GM12874 (cell line): ENCODE measurements around the gene ADGRB3.

Source experiments
- CTCF ChIP-seq: IDR thresholded peaks from 2 replicates; pipeline ENCODE4 v1.5.1; 2011; ENCODE audit warnings: low read depth, mild to moderate bottlenecking, control low read depth, low read length, moderate library complexity; ENCODE audit not compliant: insufficient read depth

The ADGRB3 gene

DNA sequence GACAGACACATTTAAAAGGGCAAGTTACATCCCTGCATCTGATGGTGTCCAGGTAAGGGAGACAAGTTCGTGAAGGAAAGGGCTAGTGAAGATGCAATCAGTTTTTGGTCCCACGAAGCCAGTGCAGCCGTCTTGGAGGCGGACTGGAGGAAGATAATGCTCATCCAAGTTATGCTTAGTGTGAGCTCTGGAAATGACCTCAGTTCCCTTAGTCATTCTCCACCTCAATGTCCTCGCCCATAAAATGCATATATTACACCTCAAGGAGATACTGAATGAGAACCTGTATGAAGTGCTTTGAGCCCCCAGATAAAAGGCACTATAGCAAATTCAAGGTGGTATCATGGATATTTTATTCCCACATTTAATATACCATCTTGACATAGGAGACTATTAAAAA, 358.8 kb downstream of the ADGRB3 start:
- no peak for TF ChIP-seq CTCF

- no peak for TF ChIP-seq CTCF
Observed at GRCh38 chr6:68994521-68994920, 359.4 kb downstream of the ADGRB3 start.

GRCh38 chr6:69005199-69005598, 370.1 kb downstream of the ADGRB3 start:
- TF ChIP-seq CTCF, result no peak

DNA sequence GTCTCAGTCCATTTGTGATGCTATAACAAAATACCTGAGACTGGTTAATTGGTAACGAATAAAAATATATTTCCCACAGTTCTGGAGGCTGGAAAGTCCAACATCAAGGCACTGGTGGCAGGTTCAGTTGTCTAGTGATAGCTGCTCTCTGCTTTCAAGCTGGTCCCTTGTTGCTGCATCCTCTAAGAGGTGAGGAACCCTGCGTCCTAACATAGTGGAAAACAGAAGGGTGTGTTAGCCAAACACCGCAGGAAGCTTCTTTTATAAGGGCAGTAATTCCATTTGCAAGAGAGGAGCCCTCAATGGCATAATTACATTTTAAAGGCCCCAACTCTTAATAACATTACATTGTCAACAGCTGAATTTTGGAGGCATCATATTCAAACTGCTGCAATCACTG, 372.7 kb downstream of the ADGRB3 start:
- TF ChIP-seq CTCF, result no peak

DNA sequence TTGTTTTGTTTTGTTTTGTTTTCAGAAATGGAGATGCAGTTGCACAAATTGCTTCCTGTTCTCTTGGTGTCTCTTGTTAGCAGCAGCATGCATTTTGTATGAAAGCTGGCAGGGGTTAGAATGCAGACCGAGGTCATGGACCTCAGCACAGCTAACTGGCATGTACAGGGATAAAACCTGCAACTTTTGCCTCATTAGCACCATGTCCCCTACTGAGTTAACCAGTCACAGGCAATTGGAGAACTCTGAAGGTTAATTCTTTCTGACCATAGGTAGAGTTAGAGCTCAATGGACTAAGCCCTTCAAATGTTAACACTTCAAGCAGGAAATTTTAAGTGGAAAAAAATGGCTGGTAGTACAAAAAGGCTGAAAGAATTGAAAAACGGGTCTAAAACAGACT, 377.1 kb downstream of the ADGRB3 start:
- TF ChIP-seq CTCF, result no peak

- no peak for TF ChIP-seq CTCF
Observed at GRCh38 chr6:69012876-69013275, 377.8 kb downstream of the ADGRB3 start.

DNA sequence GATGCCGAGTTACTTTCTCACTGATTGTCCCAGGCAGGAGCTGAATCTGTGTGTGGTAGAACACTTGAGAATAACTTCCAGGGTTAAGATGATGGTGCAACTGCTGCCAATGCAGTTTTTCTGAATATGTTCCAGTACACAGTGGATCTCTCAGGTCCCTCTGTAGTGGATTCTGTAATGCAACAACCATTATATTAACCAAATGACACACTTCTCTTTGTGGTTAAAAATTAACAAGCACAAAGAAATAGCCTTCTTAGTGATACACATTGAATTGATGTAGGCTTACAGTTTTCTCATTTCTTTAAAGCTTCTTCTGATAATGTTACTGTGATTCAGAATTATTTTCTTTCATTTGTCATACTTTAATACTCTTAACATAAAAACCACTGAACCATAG, 383.8 kb downstream of the ADGRB3 start:
- TF ChIP-seq CTCF, result no peak

- TF ChIP-seq CTCF, result no peak
Observed at GRCh38 chr6:69019832-69020231, 384.8 kb downstream of the ADGRB3 start.
